PFSK-1 (cell line): Measurements from ENCODE around the gene NOPCHAP1.

Experiments used
- POLR2AphosphoS5 ChIP-seq: IDR thresholded peaks from 2 replicates; pipeline ENCODE4 v1.6.1; 2012; ENCODE audit warnings: low read depth, mild to moderate bottlenecking, control low read depth, low read length, moderate library complexity
- REST ChIP-seq, 2 experiments: IDR thresholded peaks; 2 replicates each; pipeline versions ENCODE4 v1.6.1 to v1.8.0; 2011 to 2012; ENCODE audit warnings: low read depth in 2 of 2, low read length in 2 of 2, control low read depth in 1 of 2, inconsistent platforms in 1 of 2, mild to moderate bottlenecking in 1 of 2, moderate library complexity in 1 of 2; ENCODE audit not compliant: insufficient read depth in 1 of 2
- TAF1 ChIP-seq: IDR thresholded peaks from 2 replicates; pipeline ENCODE4 v1.6.1; 2012; ENCODE audit warnings: low read length, control low read depth, borderline replicate concordance; ENCODE audit not compliant: insufficient read depth

- no peak for TF ChIP-seq POLR2AphosphoS5
- TF ChIP-seq TAF1 = peak; percentile 18; the same call in 1 of the 2 replicates
- TF ChIP-seq REST (IDR thresholded peaks at IDR 0.05; ENCODE audit: insufficient read depth in 1 of 2, low read depth in 2 of 2, low read length in 2 of 2) = no peak
Observed at GRCh38 chr12:104959335-104959841, 26.7 kb upstream of the NOPCHAP1 start.
